Heart right ventricle (tissue), 16 donors: Measurements from ENCODE around the gene LOXL1. TPM values are rescaled to one million over a fixed set of nuclear protein-coding genes. Genes with fewer than 3 reads are reported as not detected.

Experiments
- ATAC-seq, 8 donors: fragments of 200-7000 bp; cut with Tn5 transposase; one replicate each; pipeline ENCODE4 v1.9.1; 2020; ENCODE audit warnings: mild to moderate bottlenecking in 8 of 8, moderate library complexity in 8 of 8, moderate number of reproducible peaks in 1 of 8
- DNase-seq, 2 donors: peaks; one replicate each; pipeline ENCODE4 v3.0.0-alpha.2; 2020
- H3K27ac ChIP-seq, 10 donors: fragments of 200-600 bp; sonication (generic) in 2 of 10; one replicate each; pipeline versions ENCODE4 v1.5.0 to v1.8.0; 2020 to 2022; ENCODE audit warnings: mild to moderate bottlenecking in 3 of 10
- H3K27me3 ChIP-seq, 7 donors: fragments of 200-600 bp; one replicate each; pipeline ENCODE4 v1.8.0; 2021 to 2022; ENCODE audit warnings: mild to moderate bottlenecking in 2 of 7
- H3K36me3 ChIP-seq, 9 donors: fragments of 200-600 bp; sonication (generic) in 1 of 9; one replicate each; pipeline versions ENCODE4 v1.5.0 to v1.8.0; 2020 to 2022; ENCODE audit warnings: mild to moderate bottlenecking in 2 of 9
- H3K4me1 ChIP-seq, 9 donors: fragments of 200-600 bp; sonication (generic) in 1 of 9; one replicate each; pipeline versions ENCODE4 v1.5.0 to v1.8.0; 2020 to 2022; ENCODE audit warnings: mild to moderate bottlenecking in 4 of 9
- H3K4me3 ChIP-seq, 10 donors: fragments of 200-600 bp; sonication (generic) in 2 of 10; one replicate each; pipeline versions ENCODE4 v1.5.0 to v1.8.0; 2020 to 2022; ENCODE audit warnings: mild to moderate bottlenecking in 7 of 10, moderate library complexity in 2 of 10
- H3K9me3 ChIP-seq, 11 donors: fragments of 200-600 bp in 10 of 11; sonication (generic) in 2 of 11; one replicate each; pipeline versions ENCODE4 v1.5.0 to v1.8.0; 2013 to 2022; ENCODE audit warnings: mild to moderate bottlenecking in 2 of 11, control low read depth in 1 of 11, moderate library complexity in 1 of 11
- CTCF ChIP-seq, 9 donors: fragments of 200-600 bp; sonication (generic) in 2 of 9; IDR thresholded peaks; one replicate each; pipeline versions ENCODE4 v1.5.0 to v1.8.0; 2021 to 2022; ENCODE audit warnings: antibody characterized with exemption in 9 of 9, mild to moderate bottlenecking in 5 of 9, moderate library complexity in 1 of 9
- WGBS, 2 donors: extraction: QIAGEN DNeasy Blood & Tissue Kit; methylation state at CpG; one replicate each; pipeline ENCODE4 v1.1.7; 2013; ENCODE audit warnings: inconsistent platforms in 1 of 2; 5-methylcytosine and 5-hydroxymethylcytosine counted together
- intact Hi-C, 10 donors: fragments of 100-400 bp; cut with DNase I; formaldehyde crosslinking; loops; one replicate each; pipeline versions ENCODE4 v1.11.1 to v1.14.2; 2022
- polyA plus RNA-seq, 2 donors: library from polyadenylated mRNA; stranded (reverse); fragments of 200-250 nt; gene quantifications; one replicate each; pipeline ENCODE4 v1.2.3, GENCODE V29; 2013
- total RNA-seq, 10 donors: library from RNA; stranded (reverse); fragmentation: NEBNext Ultra II Directional in 3 of 10; extraction: Animal tissue kit (Norgen Biotek cat#: 25700) in 3 of 10; gene quantifications; one replicate each; pipeline versions ENCODE4 v1.2.1 to v1.2.4, GENCODE V29; 2021 to 2023
- donor health status: Arrhythmogenic right ventricular cardiomyopathy.
- donor health status: ischemic (EF 13 %, LVEDD 7.1; RV severe dilation, severe dysfunction).
- donor health status: healthy with polysubstance abuse.
- donor health status: DM: no; HTN: yes; CAD: no.
- donor health status: DM: no; HTN: no; CAD: no.
- donor health status: ischemic (EF 25% LVEDD 6.9; RV normal size, moderate dysfunction).
- donor health status: ischemic (EF 25% LVEDD 5.7; RV mildly dilated, moderate dysfunction).
- donor health status: healthy.
- donor health status: DM: yes; HTN: yes; CAD: no.
- donor health status: Ischemic cardiomyopathy.
- donor health status: ischemic (EF 35%, LVEDD 5.7; RV mildly dilated, moderate dysfunction).
- donor health status: nonischemic (EF 11% LVEDD 7.7; RV severe dilation, severe dysfunction).
- donor health status: DM: yes; HTN: yes; CAD: no.
- donor health status: PGD.
- donor health status: ischemic (EF 29% LVEDD 5.4; RV normal size, mild dysfunction).
- donor health status: nonischemic (EF 23%, LVEDD 6.1; RV moderate dilation, normal function).

The LOXL1 gene
- total and polyA plus RNA-seq, 12 donors: 11.2 to 66.6 (median 27.8) TPM

DNA sequence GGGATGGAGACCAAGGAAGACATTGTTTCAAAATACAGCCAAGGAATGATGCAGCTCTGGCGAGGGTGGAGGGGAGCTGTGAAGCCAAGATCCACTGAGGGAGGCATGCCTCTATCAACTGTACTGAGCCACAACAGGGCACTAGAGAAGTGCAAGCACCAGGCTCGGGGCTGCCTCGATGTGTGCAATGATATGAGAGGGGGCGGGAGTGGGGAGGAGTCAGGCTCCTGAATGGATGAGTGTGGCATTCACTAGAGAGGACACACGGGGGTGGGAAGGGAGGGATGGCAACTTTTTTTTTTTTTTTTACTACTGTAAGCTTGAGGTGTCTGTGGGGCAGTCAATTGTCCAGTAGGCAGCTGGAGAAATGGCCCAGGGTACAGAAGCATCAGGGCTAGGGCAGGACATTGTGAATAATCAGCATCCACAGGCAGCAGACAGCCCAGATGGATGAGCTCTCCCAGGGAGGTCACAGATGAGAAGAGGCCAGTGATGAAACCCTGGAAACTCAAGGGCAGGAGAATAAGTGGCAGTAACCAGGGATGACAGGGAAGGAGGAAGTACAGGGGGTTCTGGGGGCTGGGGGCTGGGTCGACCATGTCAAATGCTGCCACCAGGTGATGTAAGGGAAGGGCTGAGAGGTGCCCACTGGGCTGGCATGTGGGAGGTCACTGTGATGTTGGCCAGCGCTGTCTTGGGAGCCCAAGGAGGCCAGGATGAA is 60.0 kb downstream of the LOXL1 start:
- Histone ChIP-seq H3K4me1 (peaks cover 76 to 100% (median 99%) of the 10 kb centered on the region in 9 donors), H3K27me3 (no peaks in the 10 kb centered on the region), H3K9me3 (no peaks in the 10 kb centered on the region), H3K4me3 (no peak overlapping the region), H3K36me3 (peaks cover 0 to 40% (median 6%) of the 10 kb centered on the region in 9 donors), H3K27ac (peak overlapping the region; percentile 74 to 100 (median 99))
- TF ChIP-seq CTCF (IDR thresholded peaks at IDR 0.05): no peak
- no peak for ATAC-seq
- intact Hi-C loops: loop anchor here in 1 of 10 donors (5.0 kb wide), 1 partner anchor 51 kb away; no protein-coding TSS in a partner anchor
- DNase-seq: no peak
- 56 to 59% methylated on average over 7 of the region's 7 CpGs for WGBS, 2 donors

- Histone ChIP-seq H3K36me3 (peaks cover 0 to 40% (median 6%) of the 10 kb centered on the region in 9 donors), H3K4me1 (peaks cover 71 to 100% (median 99%) of the 10 kb centered on the region in 9 donors), H3K4me3 (no peak overlapping the region), H3K9me3 (no peaks in the 10 kb centered on the region), H3K27me3 (no peaks in the 10 kb centered on the region), H3K27ac (peak overlapping the region; percentile 74 to 100 (median 99))
- no peak for TF ChIP-seq CTCF (IDR thresholded peaks at IDR 0.05)
- ATAC-seq: no peak
- DNase-seq: no peak
- intact Hi-C loops: loop anchor here in 1 of 10 donors (5.0 kb wide), 1 partner anchor 51 kb away; no protein-coding TSS in a partner anchor
- WGBS, 2 donors: 94 to 100% methylated on average over 1 of the region's 1 CpG
These were observed 60.5 kb downstream of the LOXL1 start for GRCh38 chr15:73986776-73987056.

GRCh38 chr15:73987250-73987649 is 61.0 kb downstream of the LOXL1 start:
- TF ChIP-seq CTCF (IDR thresholded peaks at IDR 0.05): no peak
- H3K4me3 ChIP-seq: no peak overlapping the region
- intact Hi-C loops: loop anchor here in 1 of 10 donors (5.0 kb wide), 1 partner anchor 50 kb away; no protein-coding TSS in a partner anchor
- H3K36me3 ChIP-seq: peaks cover 0 to 40% (median 6%) of the 10 kb centered on the region in 9 donors
- H3K9me3 ChIP-seq: no peaks in the 10 kb centered on the region
- 78 to 83% methylated on average over 4 of the region's 4 CpGs for WGBS, 2 donors
- no peaks in the 10 kb centered on the region for H3K27me3 ChIP-seq
- DNase-seq (no peak), ATAC-seq (no peak)
- H3K4me1 ChIP-seq: peaks cover 66 to 98% (median 95%) of the 10 kb centered on the region in 9 donors
- H3K27ac ChIP-seq: peak overlapping the region; percentile 74 to 100 (median 99)

- 51 to 70% methylated on average over 9 of the region's 9 CpGs for WGBS, 2 donors
- Histone ChIP-seq H3K36me3 (peaks cover 0 to 40% (median 6%) of the 10 kb centered on the region in 9 donors), H3K9me3 (no peaks in the 10 kb centered on the region), H3K4me1 (peaks cover 65 to 98% (median 95%) of the 10 kb centered on the region in 9 donors), H3K27me3 (no peaks in the 10 kb centered on the region), H3K27ac (peak overlapping the region; percentile 74 to 100 (median 99)), H3K4me3 (no peak overlapping the region)
- intact Hi-C loops: loop anchor here in 1 of 10 donors (5.0 kb wide), 1 partner anchor 49 kb away; no protein-coding TSS in a partner anchor
- DNase-seq (no peak), ATAC-seq (no peak)
- TF ChIP-seq CTCF (IDR thresholded peaks at IDR 0.05): no peak
These were observed 61.6 kb downstream of the LOXL1 start for GRCh38 chr15:73987681-73988444.
